WTC11 (cell line): ENCODE data around the gene PCSK4.

ENCODE experiments used
- CBFB ChIP-seq: sonication (generic); formaldehyde crosslinking; IDR thresholded peaks from 2 replicates; pipeline ENCODE4 v1.8.1; 2022; ENCODE audit warnings: mild to moderate bottlenecking, low read depth, missing genetic modification reagents
- CREB1 ChIP-seq: sonication (generic); formaldehyde crosslinking; IDR thresholded peaks from 2 replicates; pipeline ENCODE4 v1.8.0; 2023; ENCODE audit warnings: mild to moderate bottlenecking, missing genetic modification reagents
- ETV6 ChIP-seq: sonication (generic); formaldehyde crosslinking; IDR thresholded peaks from 2 replicates; pipeline ENCODE4 v1.8.1; 2022; ENCODE audit warnings: mild to moderate bottlenecking, missing genetic modification reagents
- GABPB1 ChIP-seq: sonication (generic); formaldehyde crosslinking; IDR thresholded peaks from 2 replicates; pipeline ENCODE4 v1.8.1; 2023; ENCODE audit warnings: mild to moderate bottlenecking, missing genetic modification reagents
- MXD4 ChIP-seq: fragments of 250-450 bp; sonication (Bioruptor Pico); IDR thresholded peaks from 2 replicates; pipeline ENCODE4 v1.8.0; 2021; ENCODE audit warnings: mild to moderate bottlenecking, moderate library complexity, borderline replicate concordance
- NFYB ChIP-seq: sonication (generic); formaldehyde crosslinking; conservative IDR thresholded peaks from 2 replicates; pipeline ENCODE4 v1.8.0; 2022; ENCODE audit warnings: low read depth, missing genetic modification reagents
- PREB ChIP-seq: sonication (generic); formaldehyde crosslinking; IDR thresholded peaks from 2 replicates; pipeline ENCODE4 v1.8.1; 2022; ENCODE audit warnings: mild to moderate bottlenecking, missing genetic modification reagents, moderate library complexity, borderline replicate concordance
- TP53 ChIP-seq: sonication (generic); formaldehyde crosslinking; IDR thresholded peaks from 2 replicates; pipeline ENCODE4 v1.8.1; 2023; ENCODE audit warnings: mild to moderate bottlenecking, missing genetic modification reagents
- ZNF263 ChIP-seq: sonication (generic); formaldehyde crosslinking; IDR thresholded peaks from 2 replicates; pipeline ENCODE4 v1.8.1; 2022; ENCODE audit warnings: low read depth, mild to moderate bottlenecking, moderate library complexity, missing genetic modification reagents
- TF ChIP-seq, protein P1 (sequence below): fragments of 200-600 bp; IDR thresholded peaks from 2 replicates; pipeline ENCODE4 v1.8.0; 2022; ENCODE audit warnings: antibody characterized with exemption
- TF ChIP-seq, protein P2 (sequence below): sonication (generic); formaldehyde crosslinking; IDR thresholded peaks from 2 replicates; pipeline ENCODE4 v1.8.1; 2023; ENCODE audit warnings: mild to moderate bottlenecking, missing genetic modification reagents, moderate library complexity
- TF ChIP-seq, protein P3 (sequence below): sonication (generic); formaldehyde crosslinking; IDR thresholded peaks from 2 replicates; pipeline ENCODE4 v1.8.1; 2023; ENCODE audit warnings: mild to moderate bottlenecking, missing genetic modification reagents

DNA sequence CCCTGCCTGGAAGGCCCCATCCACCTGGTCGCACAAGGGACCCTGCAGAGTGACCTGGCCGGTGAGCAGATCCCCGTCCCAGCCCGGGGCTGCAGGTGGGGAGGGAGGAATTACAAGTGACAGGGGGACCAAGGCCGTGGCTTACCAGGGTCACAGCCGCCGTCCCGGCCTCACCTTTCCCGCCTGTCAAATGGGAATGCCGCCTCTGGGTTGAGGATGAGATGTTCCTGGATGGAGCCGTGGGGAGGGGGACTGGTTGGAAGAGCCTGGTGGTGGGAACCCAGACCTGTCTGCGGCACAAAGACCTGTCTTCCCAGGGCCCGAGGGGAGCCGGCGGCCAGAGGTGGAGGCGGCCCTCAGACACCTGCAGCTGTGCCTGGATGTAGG, 39.3 kb upstream of the PCSK4 start:
- TF ChIP-seq, protein P1, sequence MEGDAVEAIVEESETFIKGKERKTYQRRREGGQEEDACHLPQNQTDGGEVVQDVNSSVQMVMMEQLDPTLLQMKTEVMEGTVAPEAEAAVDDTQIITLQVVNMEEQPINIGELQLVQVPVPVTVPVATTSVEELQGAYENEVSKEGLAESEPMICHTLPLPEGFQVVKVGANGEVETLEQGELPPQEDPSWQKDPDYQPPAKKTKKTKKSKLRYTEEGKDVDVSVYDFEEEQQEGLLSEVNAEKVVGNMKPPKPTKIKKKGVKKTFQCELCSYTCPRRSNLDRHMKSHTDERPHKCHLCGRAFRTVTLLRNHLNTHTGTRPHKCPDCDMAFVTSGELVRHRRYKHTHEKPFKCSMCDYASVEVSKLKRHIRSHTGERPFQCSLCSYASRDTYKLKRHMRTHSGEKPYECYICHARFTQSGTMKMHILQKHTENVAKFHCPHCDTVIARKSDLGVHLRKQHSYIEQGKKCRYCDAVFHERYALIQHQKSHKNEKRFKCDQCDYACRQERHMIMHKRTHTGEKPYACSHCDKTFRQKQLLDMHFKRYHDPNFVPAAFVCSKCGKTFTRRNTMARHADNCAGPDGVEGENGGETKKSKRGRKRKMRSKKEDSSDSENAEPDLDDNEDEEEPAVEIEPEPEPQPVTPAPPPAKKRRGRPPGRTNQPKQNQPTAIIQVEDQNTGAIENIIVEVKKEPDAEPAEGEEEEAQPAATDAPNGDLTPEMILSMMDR, result no peak
- no peak for TF ChIP-seq PREB (CRISPR knock-in tag)
- TF ChIP-seq CREB1 (CRISPR knock-in tag), result no peak
- TF ChIP-seq, protein P2, sequence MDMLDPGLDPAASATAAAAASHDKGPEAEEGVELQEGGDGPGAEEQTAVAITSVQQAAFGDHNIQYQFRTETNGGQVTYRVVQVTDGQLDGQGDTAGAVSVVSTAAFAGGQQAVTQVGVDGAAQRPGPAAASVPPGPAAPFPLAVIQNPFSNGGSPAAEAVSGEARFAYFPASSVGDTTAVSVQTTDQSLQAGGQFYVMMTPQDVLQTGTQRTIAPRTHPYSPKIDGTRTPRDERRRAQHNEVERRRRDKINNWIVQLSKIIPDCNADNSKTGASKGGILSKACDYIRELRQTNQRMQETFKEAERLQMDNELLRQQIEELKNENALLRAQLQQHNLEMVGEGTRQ, result no peak
- TF ChIP-seq ZNF263, result no peak
- no peak for TF ChIP-seq TP53
- no peak for TF ChIP-seq GABPB1
- no peak for TF ChIP-seq CBFB (CRISPR knock-in tag)
- TF ChIP-seq ETV6 (CRISPR knock-in tag), result no peak
- TF ChIP-seq NFYB (CRISPR knock-in tag), result no peak
- TF ChIP-seq MXD4 (CRISPR knock-in tag), result no peak
- TF ChIP-seq, protein P3, sequence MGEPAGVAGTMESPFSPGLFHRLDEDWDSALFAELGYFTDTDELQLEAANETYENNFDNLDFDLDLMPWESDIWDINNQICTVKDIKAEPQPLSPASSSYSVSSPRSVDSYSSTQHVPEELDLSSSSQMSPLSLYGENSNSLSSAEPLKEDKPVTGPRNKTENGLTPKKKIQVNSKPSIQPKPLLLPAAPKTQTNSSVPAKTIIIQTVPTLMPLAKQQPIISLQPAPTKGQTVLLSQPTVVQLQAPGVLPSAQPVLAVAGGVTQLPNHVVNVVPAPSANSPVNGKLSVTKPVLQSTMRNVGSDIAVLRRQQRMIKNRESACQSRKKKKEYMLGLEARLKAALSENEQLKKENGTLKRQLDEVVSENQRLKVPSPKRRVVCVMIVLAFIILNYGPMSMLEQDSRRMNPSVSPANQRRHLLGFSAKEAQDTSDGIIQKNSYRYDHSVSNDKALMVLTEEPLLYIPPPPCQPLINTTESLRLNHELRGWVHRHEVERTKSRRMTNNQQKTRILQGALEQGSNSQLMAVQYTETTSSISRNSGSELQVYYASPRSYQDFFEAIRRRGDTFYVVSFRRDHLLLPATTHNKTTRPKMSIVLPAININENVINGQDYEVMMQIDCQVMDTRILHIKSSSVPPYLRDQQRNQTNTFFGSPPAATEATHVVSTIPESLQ (CRISPR knock-in tag), result no peak
